Measurements from ENCODE around the gene FUT7.

DNA sequence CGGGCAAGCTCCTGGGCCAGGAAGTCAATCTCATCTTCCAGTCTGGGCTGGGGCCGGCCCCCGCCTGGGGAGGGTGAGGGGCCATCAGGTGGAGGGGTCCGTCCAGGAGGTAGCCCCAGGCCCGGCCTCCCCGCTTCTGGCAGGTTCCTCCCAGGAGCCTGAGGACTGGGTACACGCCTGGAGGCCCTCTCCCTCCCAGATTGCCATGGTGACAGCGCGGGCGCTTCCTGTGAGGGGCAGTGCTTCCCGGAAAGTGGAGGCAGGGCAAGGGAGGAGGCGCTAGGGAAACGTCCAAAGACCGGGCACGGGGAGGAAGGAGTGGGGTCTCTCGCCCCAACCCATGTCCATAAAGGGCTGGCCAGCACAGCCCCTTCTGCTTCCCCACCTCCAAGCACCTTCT, 9.2 kb upstream of the FUT7 start:
- TF ChIP-seq, protein P1, sequence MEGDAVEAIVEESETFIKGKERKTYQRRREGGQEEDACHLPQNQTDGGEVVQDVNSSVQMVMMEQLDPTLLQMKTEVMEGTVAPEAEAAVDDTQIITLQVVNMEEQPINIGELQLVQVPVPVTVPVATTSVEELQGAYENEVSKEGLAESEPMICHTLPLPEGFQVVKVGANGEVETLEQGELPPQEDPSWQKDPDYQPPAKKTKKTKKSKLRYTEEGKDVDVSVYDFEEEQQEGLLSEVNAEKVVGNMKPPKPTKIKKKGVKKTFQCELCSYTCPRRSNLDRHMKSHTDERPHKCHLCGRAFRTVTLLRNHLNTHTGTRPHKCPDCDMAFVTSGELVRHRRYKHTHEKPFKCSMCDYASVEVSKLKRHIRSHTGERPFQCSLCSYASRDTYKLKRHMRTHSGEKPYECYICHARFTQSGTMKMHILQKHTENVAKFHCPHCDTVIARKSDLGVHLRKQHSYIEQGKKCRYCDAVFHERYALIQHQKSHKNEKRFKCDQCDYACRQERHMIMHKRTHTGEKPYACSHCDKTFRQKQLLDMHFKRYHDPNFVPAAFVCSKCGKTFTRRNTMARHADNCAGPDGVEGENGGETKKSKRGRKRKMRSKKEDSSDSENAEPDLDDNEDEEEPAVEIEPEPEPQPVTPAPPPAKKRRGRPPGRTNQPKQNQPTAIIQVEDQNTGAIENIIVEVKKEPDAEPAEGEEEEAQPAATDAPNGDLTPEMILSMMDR (IDR thresholded peaks at IDR 0.05), result no peak
- no peak for TF ChIP-seq POLR2A (IDR thresholded peaks at IDR 0.05)

All from tibial nerve (tissue), 3 donors.